NCI-H2227 treated with DMSO at 0.1 percent for 48 hours (cell line): Measurements from ENCODE around the gene CEMP1.
"Not testable (repeated sequence)": the region's sequence is repeated elsewhere in the genome, so short reads cannot be mapped to it uniquely, and the experiment has no call there.

ENCODE experiments used
- DNase-seq: peaks from one replicate; lab custom pipeline; 2025; lab: John Stamatoyannopoulos, UW

The CEMP1 gene

DNA sequence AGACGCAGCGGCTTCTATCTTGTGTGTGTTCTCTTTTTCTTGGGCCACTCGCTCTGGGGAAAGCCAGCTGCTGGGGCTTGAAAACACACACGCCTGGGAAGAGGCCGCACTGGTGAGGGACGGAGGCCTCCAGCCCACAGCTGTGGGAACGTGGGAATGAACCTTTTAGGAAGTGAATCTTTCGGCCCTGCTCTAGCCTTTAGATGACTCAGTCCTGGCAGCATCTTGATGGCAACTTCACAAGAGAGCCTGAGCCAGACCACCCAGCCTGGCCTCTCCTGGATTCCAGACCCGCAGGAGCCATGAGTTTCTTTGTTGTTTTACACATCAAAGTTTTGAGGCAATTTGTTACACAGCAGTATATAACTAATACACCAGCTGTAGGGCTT, 4.4 kb upstream of the CEMP1 start:
- DNase-seq, result no peak

DNA sequence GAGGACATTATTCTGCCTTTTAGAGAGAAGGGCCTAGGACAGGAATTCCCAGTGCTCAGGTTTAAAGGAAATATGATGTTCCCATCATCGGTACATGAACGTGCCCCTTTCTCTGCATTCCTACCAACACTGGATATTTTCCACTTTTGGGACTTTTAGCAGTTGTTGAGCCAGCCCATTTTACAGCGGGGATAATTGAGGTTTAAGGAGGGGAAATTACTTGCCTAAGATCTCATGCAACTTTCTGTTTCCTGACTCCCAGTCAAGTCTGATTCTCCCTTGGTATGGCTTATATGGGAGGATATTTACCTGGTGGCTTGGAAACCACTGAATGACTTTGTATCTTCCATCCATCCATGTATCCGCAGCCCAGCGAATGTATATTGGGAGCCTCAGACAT, 3.1 kb upstream of the CEMP1 start:
- not testable (repeated sequence) for DNase-seq

- no peak for DNase-seq
Measured at GRCh38 chr16:2533912-2534311, 2.7 kb upstream of the CEMP1 start.

GRCh38 chr16:2533142-2533755, 2.0 kb upstream of the CEMP1 start:
- not testable (repeated sequence) for DNase-seq

DNA sequence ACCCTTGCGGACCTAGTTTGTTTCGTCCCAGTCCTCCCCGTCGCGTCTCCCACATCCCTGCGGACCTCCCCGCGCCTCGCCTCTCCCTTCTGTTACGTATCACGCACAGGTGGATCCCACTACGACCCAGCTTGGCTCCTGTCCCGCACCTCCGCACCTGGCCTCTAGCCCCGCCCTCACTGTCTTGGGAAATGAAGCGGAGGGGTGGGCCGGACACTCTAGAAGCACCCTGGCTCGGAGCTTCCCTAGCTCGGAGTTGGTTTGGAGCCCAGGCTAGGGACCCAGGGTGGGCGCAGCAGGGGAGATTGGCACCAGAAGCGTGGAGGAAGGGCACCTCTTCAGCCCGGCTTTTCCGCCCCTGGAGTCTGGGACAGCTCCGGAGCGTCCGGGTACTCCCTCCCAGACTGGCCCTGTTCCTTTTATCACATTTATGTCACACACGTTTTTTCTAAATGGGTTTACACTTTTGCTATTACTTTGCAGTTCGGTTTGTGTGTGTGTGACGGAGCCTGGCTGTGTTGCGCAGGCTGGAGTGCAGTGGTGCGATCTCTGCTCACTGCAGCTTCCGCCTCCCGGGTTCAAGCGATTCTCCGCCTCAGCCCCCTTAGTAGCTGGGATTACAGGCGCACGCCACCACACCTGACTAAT, 1.4 kb upstream of the CEMP1 start:
- peak; percentile 67 for DNase-seq

DNA sequence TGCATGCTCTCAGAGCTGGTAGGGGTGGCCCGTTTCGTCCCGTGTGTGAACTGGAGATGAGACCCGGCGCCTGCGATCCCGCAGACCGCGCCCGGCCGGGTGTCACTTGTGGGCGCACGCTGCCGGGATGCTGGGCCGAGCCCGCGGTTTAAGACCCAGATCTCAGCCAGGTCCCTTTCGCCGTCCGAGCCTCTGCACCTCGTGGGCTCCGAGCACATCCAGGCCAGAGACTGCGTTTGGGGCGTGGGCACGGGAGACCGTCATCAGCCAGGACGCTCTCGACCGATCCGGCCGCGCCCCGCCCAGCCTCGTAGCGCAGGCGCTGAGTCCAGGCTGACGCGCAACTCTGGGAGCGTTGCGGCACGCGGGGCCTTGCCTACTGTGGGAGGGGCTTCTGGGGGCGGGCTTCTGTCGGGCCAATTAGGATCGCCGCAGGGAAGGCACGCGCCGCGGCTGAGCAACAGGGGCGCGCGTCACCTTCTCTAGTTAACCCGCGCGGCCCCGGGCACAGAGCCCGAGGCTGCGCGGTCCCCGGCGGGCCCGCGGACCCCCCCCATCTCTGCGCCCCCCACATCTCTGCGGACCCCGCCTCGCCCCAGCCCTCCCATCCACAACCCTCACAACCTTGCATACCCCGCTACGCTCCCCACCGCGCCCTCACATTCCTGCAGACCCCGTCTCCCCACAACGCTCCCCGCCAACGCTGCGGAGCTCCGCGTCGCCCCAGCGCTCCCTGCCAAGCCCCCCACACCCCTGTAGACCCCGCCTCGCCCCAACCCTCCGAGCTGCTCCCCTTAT, 687 bp upstream of the CEMP1 start:
- DNase-seq, result peak; percentile 90

DNA sequence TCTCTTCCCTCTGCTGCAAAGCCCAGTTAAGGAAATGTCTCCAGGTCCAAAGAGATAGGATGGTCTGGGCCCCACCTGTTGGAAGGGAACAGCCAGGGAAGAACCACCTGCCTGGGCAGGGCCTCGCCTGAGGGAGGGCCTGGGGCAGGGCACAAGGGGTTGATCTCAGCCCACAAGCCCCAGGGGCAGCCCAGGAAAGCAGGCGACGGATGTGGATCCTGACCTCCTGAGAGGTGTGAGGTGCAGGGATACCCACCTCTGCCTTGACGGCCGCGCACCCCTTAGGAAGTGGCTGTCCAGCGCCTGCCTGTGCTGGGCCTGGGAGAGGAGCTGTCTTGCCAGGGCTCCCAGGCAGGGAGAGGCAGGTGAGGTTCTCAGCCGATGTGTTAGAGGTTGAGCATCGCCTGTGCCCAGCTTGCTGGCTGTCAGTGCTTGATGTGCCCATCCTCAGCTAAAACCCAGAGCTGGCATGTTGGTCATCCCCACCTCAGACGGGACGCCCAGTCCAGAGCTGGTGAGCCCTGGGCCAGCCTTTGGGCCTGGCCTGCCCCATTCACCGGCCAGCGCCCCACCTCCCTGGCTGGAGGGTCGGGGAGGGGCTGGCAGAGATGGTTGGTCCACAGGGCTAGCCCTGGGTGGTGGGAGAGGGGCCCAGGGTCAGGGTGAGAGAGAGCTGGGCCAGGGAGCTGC, 434 bp downstream of the CEMP1 start:
- DNase-seq, result no peak

- no peak for DNase-seq
Measured at GRCh38 chr16:2529961-2530628, 1.1 kb downstream of the CEMP1 start.

DNA sequence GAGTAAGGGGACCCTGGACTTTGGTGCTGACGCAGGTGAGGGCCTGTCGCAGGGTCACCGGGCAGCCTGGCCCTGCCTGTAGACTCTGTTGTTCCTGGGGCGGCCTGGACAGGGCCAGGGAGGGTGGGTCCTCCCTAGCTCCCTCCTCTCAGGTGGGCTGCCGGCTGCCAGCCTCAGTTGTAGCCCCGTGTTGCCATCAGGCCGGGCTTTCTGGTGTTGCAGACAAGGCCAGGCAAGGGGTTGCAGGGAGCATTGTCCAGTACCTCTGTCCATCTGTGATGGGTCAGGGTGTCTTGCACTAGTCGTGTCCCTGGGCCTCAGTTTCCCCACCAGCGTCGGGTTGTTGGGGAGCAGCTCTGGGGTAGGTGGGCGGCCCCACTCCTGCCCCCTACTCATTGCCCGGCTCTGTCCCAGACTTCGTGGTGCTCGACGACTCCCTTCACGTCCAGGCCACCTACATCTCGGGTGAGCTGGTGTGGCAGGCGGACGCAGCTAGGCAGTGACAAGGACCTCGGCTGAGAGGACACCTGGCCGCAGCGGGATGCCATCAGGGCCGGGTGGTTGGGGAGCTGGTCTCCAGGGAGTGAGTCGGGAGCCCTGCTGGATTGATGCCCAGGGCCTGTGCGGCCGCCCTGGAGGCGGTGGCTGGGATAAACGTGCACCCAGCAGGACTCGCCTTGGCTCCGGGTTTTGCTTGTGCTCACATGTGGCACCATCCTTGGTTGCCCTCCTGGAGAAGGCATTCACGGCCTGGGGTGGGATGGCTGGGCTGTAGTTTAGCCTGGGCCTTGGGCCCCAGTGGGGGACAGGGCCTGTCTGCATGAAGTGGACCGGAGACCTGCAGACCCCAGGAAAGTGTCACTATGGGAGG, 1.9 kb downstream of the CEMP1 start:
- DNase-seq, result no peak

DNA sequence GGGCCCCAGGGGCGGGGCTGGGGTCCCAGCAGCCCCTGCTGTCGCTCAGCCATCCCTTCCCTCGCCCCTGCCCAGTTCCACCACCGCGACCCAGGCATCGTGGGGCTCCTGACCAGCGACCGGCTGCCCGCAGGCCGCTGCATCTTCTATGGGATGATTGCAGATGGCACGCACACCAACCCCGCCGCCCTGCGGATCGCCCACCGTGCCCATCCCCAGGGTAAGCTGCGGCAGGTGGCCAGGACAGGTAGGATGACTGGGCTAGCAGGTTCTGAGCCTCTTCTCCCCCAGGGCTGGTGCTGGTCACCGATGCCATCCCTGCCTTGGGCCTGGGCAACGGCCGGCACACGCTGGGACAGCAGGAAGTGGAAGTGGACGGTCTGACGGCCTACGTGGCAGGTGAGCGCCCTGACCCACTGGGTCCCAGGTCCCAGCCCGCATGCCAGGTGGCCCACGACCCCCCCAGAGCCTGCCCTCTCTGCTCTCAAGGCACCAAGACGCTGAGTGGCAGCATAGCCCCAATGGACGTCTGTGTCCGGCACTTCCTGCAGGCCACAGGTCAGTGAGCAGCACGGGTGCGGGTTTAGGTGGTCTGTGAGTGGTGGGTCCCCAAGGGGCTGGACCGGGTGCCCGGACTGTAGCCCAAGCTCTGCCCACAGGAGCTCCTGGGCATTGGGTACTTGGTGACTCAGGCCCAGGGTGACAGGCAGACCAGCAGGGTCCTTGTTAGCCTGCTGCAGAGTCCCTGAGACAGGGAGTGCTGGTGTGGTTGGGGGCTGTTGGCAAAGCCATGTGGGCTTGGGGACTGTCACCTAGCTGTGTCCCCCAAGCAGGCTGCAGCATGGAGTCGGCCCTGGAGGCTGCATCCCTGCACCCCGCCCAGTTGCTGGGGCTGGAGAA, 2.8 kb downstream of the CEMP1 start:
- no peak for DNase-seq

GRCh38 chr16:2527784-2528100, 3.5 kb downstream of the CEMP1 start:
- DNase-seq, result no peak

- DNase-seq, result no peak
Measured at GRCh38 chr16:2527071-2527783, 4.0 kb downstream of the CEMP1 start.

DNA sequence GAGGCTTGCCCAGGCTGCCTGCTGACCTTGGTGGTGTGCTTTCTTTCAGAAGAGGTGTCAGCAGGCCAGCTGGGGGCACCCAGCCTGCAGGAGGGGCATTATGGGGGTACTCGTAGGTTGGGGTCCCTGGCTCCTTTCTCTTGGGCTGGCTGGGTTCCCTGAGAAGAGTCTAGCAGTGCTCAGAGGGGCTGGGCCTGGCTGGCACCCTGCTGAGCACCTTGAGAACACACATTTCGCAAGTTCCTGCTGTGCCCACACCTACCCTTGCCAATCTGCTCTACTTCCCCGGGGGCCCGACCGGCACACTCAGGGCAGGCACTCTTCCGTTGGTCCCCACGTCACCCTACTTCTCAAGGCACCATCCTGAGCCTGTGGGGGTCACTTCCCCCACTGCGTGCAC, 5.1 kb downstream of the CEMP1 start:
- DNase-seq, result no peak

GRCh38 chr16:2524339-2524938, 6.8 kb downstream of the CEMP1 start:
- no peak for DNase-seq

DNA sequence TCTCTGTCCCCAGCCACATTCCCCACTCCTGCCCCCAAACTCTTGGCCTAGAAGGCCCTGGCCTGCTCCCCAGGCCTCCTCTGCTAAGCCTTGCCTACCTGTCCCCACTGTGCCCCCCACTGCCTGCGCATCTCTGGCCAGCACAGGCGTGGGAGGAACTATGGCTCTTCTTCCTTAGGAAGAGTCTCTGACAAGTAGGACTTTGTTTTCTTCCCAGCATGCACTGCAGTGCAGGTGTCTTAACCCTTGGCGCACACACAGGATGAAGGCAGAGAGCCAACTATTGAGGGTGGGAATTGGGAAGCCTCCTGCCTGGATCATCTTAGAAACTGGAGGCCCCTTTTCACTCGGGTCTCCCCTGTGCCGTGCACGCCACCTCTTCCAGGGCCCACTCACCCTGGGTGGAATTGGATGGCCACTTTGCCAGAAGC, 7.4 kb downstream of the CEMP1 start:
- DNase-seq, result no peak

- DNase-seq, result no peak
Measured at GRCh38 chr16:2520784-2521531, 10.2 kb downstream of the CEMP1 start.

- DNase-seq, result peak; percentile 82
Measured at GRCh38 chr16:2520097-2520783, 11.0 kb downstream of the CEMP1 start, which contains the start of gene AMDHD2. Gene AMDHD2, plus strand, starts transcription at chr16:2520371. Its CDS starts 88 bp downstream, at chr16:2520459.

DNA sequence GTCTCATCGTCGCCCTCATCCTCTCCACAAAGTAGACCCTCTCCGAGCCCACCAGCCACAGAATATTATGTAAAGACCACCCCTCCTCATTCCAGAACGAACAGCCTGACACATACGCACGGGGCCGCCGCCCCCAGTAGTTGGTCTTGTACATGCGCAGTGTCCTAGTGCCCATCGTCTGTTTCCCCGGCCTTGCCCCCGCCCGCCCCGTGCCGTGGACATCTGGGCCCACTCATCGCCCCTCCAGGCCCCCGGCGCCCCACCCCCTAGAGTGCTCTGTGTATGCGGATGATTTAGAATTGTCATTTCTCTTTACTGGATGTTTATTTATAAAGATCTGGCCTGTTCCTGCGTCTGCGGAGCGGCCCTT, 11.5 kb downstream of the CEMP1 start:
- DNase-seq, result no peak
